Body of pancreas (tissue), 4 donors: ENCODE measurements around the gene CXXC5.

Source experiments
- CTCF ChIP-seq, 7 experiments: fragments of 450-650 bp in 4 of 7; fragments of 200-600 bp in 3 of 7; sonication (generic) in 3 of 7; IDR thresholded peaks; one replicate each; pipeline ENCODE4 v1.5.1; 2016 to 2019; ENCODE audit warnings: antibody characterized with exemption in 7 of 7
- POLR2A ChIP-seq, 3 donors: fragments of 450-650 bp; IDR thresholded peaks; one replicate each; pipeline ENCODE4 v1.6.1; 2016; ENCODE audit warnings: antibody characterized with exemption in 3 of 3, mild to moderate bottlenecking in 2 of 3

- TF ChIP-seq CTCF (IDR thresholded peaks at IDR 0.05) (no peak), POLR2A (IDR thresholded peaks at IDR 0.05) (no peak)
Measured at GRCh38 chr5:139684350-139684880, 36.3 kb downstream of the CXXC5 start.
